K562 (cell line): ENCODE results near the gene ALK. TPM values are rescaled to one million over a fixed set of nuclear protein-coding genes. Genes with fewer than 3 reads are reported as not detected.

Source experiments
- ATAC-seq: fragments of 200-7000 bp; cut with Tn5 transposase; 3 replicates; pipeline ENCODE4 v1.9.1; 2020; ENCODE audit warnings: moderate library complexity
- BruUV-seq: library from RNA; stranded (reverse); fragments of 400-500 nt; replicated peaks from 2 replicates; lab custom pipeline; 2021; lab: Mats Ljungman, UMichigan
- CTCF ChIA-PET: fragments of 300-600 bp; formaldehyde crosslinking; extraction: SDS; loops from one replicate; lab custom pipeline; 2021; ENCODE audit warnings: low intra/inter-chr PET ratio; lab: Yijun Ruan, JAX
- POLR2A ChIA-PET: fragments of 300-600, 350-650 bp; sonication (Branson Sonifier 250); formaldehyde crosslinking; extraction: SDS; loops from one replicate; lab custom pipeline; 2021; ENCODE audit warnings: antibody characterized with exemption, inconsistent platforms; lab: Yijun Ruan, JAX
- DNase-seq, 4 experiments: peaks; one replicate each; pipeline versions ENCODE4 v3.0.0 to v3.0.0-alpha.2; 2011 to 2018; ENCODE audit warnings: low spot score in 3 of 4, mixed read lengths in 3 of 4; ENCODE audit errors: extremely low read depth in 1 of 4
- FAIRE-seq: peaks from 2 replicates; lab custom pipeline; 2011; peaks lifted over from hg19 to GRCh38; lab: Jason Lieb, UNC
- H2AFZ ChIP-seq: 2 replicates; pipeline ENCODE4 v1.6.0; 2011; ENCODE audit warnings: low read depth, low read length, control low read depth, inconsistent platforms
- H3K27ac ChIP-seq: fragments of 200-600 bp; 3 replicates; pipeline ENCODE4 v1.8.0; 2011; ENCODE audit warnings: low read depth, mild to moderate bottlenecking, control low read depth, inconsistent platforms, low read length, moderate library complexity, mixed read lengths; ENCODE audit errors: extremely low read depth
- H3K27me3 ChIP-seq, 2 experiments: fragments of 300-600 bp in 1 of 2; 2 replicates in 1 of 2; 3 replicates in 1 of 2; pipeline versions ENCODE4 v1.6.0 to v1.8.0; 2011; ENCODE audit warnings: inconsistent platforms in 2 of 2, low read length in 2 of 2, mild to moderate bottlenecking in 1 of 2, mixed read lengths in 1 of 2, moderate library complexity in 1 of 2; ENCODE audit not compliant: control insufficient read depth in 2 of 2, insufficient read depth in 2 of 2
- H3K36me3 ChIP-seq: fragments of 300-600 bp; 3 replicates; pipeline ENCODE4 v1.8.0; 2011; ENCODE audit warnings: mild to moderate bottlenecking, low read length, inconsistent platforms; ENCODE audit not compliant: control insufficient read depth, insufficient read depth
- H3K4me1 ChIP-seq, 2 experiments: fragments of 200-600 bp in 1 of 2; replicated peaks in 1 of 2; 2 replicates in 1 of 2; 3 replicates in 1 of 2; pipeline versions ENCODE4 v1.5.1 to v1.8.0; 2011; ENCODE audit warnings: inconsistent platforms in 2 of 2, low read length in 2 of 2, mild to moderate bottlenecking in 1 of 2, mixed read lengths in 1 of 2, moderate library complexity in 1 of 2; ENCODE audit not compliant: control insufficient read depth in 2 of 2, insufficient read depth in 2 of 2
- H3K4me2 ChIP-seq: 2 replicates; pipeline ENCODE4 v1.6.1; 2011; ENCODE audit warnings: low read length, control low read depth, inconsistent platforms, mixed read lengths; ENCODE audit not compliant: insufficient read depth
- H3K4me3 ChIP-seq: fragments of 200-600 bp; sonication (generic), shearing (Covaris generic); 2 replicates; pipeline ENCODE4 v1.5.1; 2016; ENCODE audit warnings: control low read depth, inconsistent platforms
- H3K79me2 ChIP-seq: fragments of 200-600 bp; 3 replicates; pipeline ENCODE4 v1.8.0; 2011; ENCODE audit warnings: low read length, inconsistent platforms; ENCODE audit not compliant: control insufficient read depth, insufficient read depth
- H3K9ac ChIP-seq, 2 experiments: 2 replicates each; pipeline versions ENCODE4 v1.6.0 to v1.6.1; 2011; ENCODE audit warnings: low read depth in 2 of 2, low read length in 2 of 2, control low read depth in 1 of 2, inconsistent platforms in 1 of 2, mild to moderate bottlenecking in 1 of 2, mixed read lengths in 1 of 2; ENCODE audit not compliant: insufficient read depth in 1 of 2
- H3K9me1 ChIP-seq: one replicate; pipeline ENCODE4 v1.6.0; 2011; ENCODE audit warnings: inconsistent platforms, mild to moderate bottlenecking, low read length, moderate library complexity; ENCODE audit not compliant: control insufficient read depth, insufficient read depth
- H3K9me3 ChIP-seq: replicated peaks from 2 replicates; pipeline ENCODE4 v1.5.1; 2011; ENCODE audit warnings: low read depth, low read length, inconsistent platforms; ENCODE audit not compliant: control insufficient read depth, insufficient read depth
- H4K20me1 ChIP-seq: replicated peaks from 2 replicates; pipeline ENCODE4 v1.6.1; 2011; ENCODE audit warnings: low read length, inconsistent platforms, mixed read lengths; ENCODE audit not compliant: control insufficient read depth, insufficient read depth
- CAMTA2 ChIP-seq: fragments of 250-450 bp; sonication (Bioruptor Pico); conservative IDR thresholded peaks from 2 replicates; pipeline ENCODE4 v1.5.1; 2022
- CREBBP ChIP-seq: IDR thresholded peaks from one replicate; pipeline ENCODE4 v1.6.1; 2012; ENCODE audit warnings: low read depth, mild to moderate bottlenecking, control low read depth, inconsistent platforms, low read length
- HDAC1 ChIP-seq, 2 experiments: fragments of 450-650 bp; IDR thresholded peaks; 2 replicates each; pipeline ENCODE4 v1.6.1; 2016 to 2017; ENCODE audit warnings: inconsistent platforms in 1 of 2, mild to moderate bottlenecking in 1 of 2, moderate library complexity in 1 of 2
- KDM2B ChIP-seq: fragments of 250-450 bp; sonication (Bioruptor Pico); IDR thresholded peaks from 2 replicates; pipeline ENCODE4 v1.8.0; 2021; ENCODE audit warnings: mild to moderate bottlenecking, moderate library complexity
- PKNOX1 ChIP-seq: fragments of 450-650 bp; IDR thresholded peaks from 2 replicates; pipeline ENCODE4 v1.6.1; 2016
- PPARD ChIP-seq: fragments of 250-450 bp; sonication (Bioruptor Pico); IDR thresholded peaks from 2 replicates; pipeline ENCODE4 v1.8.0; 2022; ENCODE audit warnings: inconsistent platforms, mild to moderate bottlenecking, moderate library complexity
- PRMT5 ChIP-seq: sonication (generic); formaldehyde crosslinking; IDR thresholded peaks from 2 replicates; pipeline ENCODE4 v1.5.0; 2020; ENCODE audit warnings: missing genetic modification reagents
- RERE ChIP-seq: sonication (generic); formaldehyde crosslinking; IDR thresholded peaks from 2 replicates; pipeline ENCODE4 v1.8.0; 2023; ENCODE audit warnings: missing genetic modification reagents, mild to moderate bottlenecking, borderline replicate concordance
- RFX5 ChIP-seq: IDR thresholded peaks from 2 replicates; pipeline ENCODE4 v1.6.1; 2011; ENCODE audit warnings: low read depth, mild to moderate bottlenecking, improper control_type of control experiment, low read length
- ZFP30 ChIP-seq: fragments of 250-450 bp; sonication (Bioruptor Pico); IDR thresholded peaks from 2 replicates; pipeline ENCODE4 v1.8.0; 2022; ENCODE audit warnings: moderate library complexity, mild to moderate bottlenecking, inconsistent platforms, borderline replicate concordance
- ZNF347 ChIP-seq: fragments of 450-650 bp; formaldehyde crosslinking; IDR thresholded peaks from 2 replicates; pipeline ENCODE4 v1.4.0; 2020; ENCODE audit warnings: low read depth, mild to moderate bottlenecking, moderate library complexity
- ZNF561 ChIP-seq: fragments of 450-650 bp; formaldehyde crosslinking; conservative IDR thresholded peaks from 2 replicates; pipeline ENCODE4 v1.4.0; 2020; ENCODE audit warnings: mild to moderate bottlenecking, moderate library complexity
- WGBS: fragments of 100-300 bp; shearing (Covaris generic); methylation state at CpG from one replicate; pipeline ENCODE4 v1.1.6; 2016; ENCODE audit warnings: low coverage, mixed read lengths; ENCODE audit not compliant: insufficient coverage; ENCODE audit errors: missing lambda C conversion rate; 5-methylcytosine and 5-hydroxymethylcytosine counted together
- in situ Hi-C: fragments of 300-500 bp; cut with MboI; formaldehyde crosslinking; loops from 4 replicates; pipeline ENCODE4 v1.15.0; 2018; ENCODE audit warnings: inconsistent platforms, mixed read lengths
- intact Hi-C: fragments of 100-400 bp; cut with micrococcal nuclease; formaldehyde crosslinking; loops from 2 replicates; pipeline ENCODE4 v1.14.2; 2022
- polyA plus RNA-seq, 8 experiments: library from polyadenylated mRNA; depleted of rRNA in 4 of 8; stranded (reverse) in 5 of 8; unstranded in 3 of 8; fragments of >200 nt; fragmentation: Nextera tagmentation in 2 of 8; fragmentation: Illumina TruSeq in 1 of 8; extraction: Ambion mirVana in 2 of 8; extraction: Trizol in 1 of 8; gene quantifications; 2 replicates each; pipeline versions ENCODE4 v1.2.1 to v1.2.3, GENCODE V29; 2011 to 2014; ENCODE audit warnings: inconsistent platforms in 1 of 8, missing spikeins in 1 of 8
- total RNA-seq, 7 experiments: library from RNA; depleted of rRNA in 6 of 7; stranded (reverse); fragments of >200 nt in 6 of 7; fragmentation: Illumina TruSeq in 2 of 7; extraction: Trizol in 2 of 7; gene quantifications; 2 replicates each; pipeline versions ENCODE4 v1.2.1 to v1.2.3, GENCODE V29; 2011 to 2021; ENCODE audit warnings: low replicate concordance in 1 of 7

The ALK gene
- total and polyA plus RNA-seq, 9 of the 15 experiments (the other 6 are each of a cell fraction or from before 2014, with no cell fraction given), result not detected

GRCh38 chr2:29576231-29576630 is 345.2 kb downstream of the ALK start:
- no peaks in the 10 kb centered on the region for H3K36me3 ChIP-seq
- H3K27me3 ChIP-seq, result peaks cover 4 to 29% of the 10 kb centered on the region in 2 experiments; a peak in 3 of 5 replicates
- intact Hi-C loops (no loop called here), in situ Hi-C loops (no loop called here)
- BruUV-seq, result no TSS peak
- no peak overlapping the region for H3K4me2 ChIP-seq
- POLR2A ChIA-PET, result interaction anchor here (0.6 to 1.2 kb wide), 2 partner anchors 10 to 78 kb away, joined by 3 to 4 read pairs; no protein-coding TSS in a partner anchor
- 0 out of 2 replicates have a peak, but pooled peaks cover 2% of the 10 kb centered on the region for H4K20me1 ChIP-seq
- TF ChIP-seq ZNF561 (CRISPR knock-in tag), result no peak
- TF ChIP-seq RERE, result no peak
- no peak for TF ChIP-seq KDM2B
- TF ChIP-seq ZNF347, result no peak
- TF ChIP-seq CREBBP, result no peak
- TF ChIP-seq HDAC1 (IDR thresholded peaks at IDR 0.05), result no peak
- TF ChIP-seq PKNOX1, result no peak
- no peak for TF ChIP-seq CAMTA2 (CRISPR knock-in tag)
- TF ChIP-seq RFX5, result no peak
- no peak for TF ChIP-seq ZFP30 (CRISPR knock-in tag)
- TF ChIP-seq PRMT5, result no peak
- TF ChIP-seq PPARD (CRISPR knock-in tag), result no peak
- WGBS, result 0% methylated on average over 3 of the region's 3 CpGs
- H3K4me3 ChIP-seq, result no peak overlapping the region
- H3K9me3 ChIP-seq, result no peaks in the 10 kb centered on the region
- H2AFZ ChIP-seq, result no peak overlapping the region
- ATAC-seq, result no peak
- no peak overlapping the region for H3K9ac ChIP-seq
- CTCF ChIA-PET, result no interaction called here
- DNase-seq, result no peak
- H3K27ac ChIP-seq, result no peak overlapping the region
- no peaks in the 10 kb centered on the region for H3K9me1 ChIP-seq
- FAIRE-seq, result no peak
- H3K4me1 ChIP-seq, result no peaks in the 10 kb centered on the region
- H3K79me2 ChIP-seq, result no peaks in the 10 kb centered on the region
